Measurements from ENCODE around the gene NMRK1. TPM values are rescaled to one million over a fixed set of nuclear protein-coding genes. Genes with fewer than 3 reads are reported as not detected.

Gene NMRK1
- polyA plus RNA-seq = 24.6 and 41.4 TPM in 2 replicates

GRCh38 chr9:75087824-75088645, at the start of gene NMRK1, which contains the start of gene OSTF1:
Gene NMRK1 (minus strand): TSS chr9:75088155. CDS start chr9:75083115, 5,040 bp downstream.
Gene OSTF1 (plus strand): TSS chr9:75088514. CDS start chr9:75088693, 179 bp downstream.

Other genes with a start within 250 kb of the NMRK1 start
- gene TRPM6, start 200.2 kb downstream of the NMRK1 start, polyA plus RNA-seq = not detected in 2 replicates
- gene C9orf40, start 135.2 kb downstream of the NMRK1 start, polyA plus RNA-seq = 6.5 and 11.2 TPM in 2 replicates
- 12.2 and 15.4 TPM in 2 replicates for gene CARNMT1, start 59.9 kb downstream of the NMRK1 start, polyA plus RNA-seq
- gene OSTF1, start 359 bp upstream of the NMRK1 start, polyA plus RNA-seq = 26.5 and 48.7 TPM in 2 replicates

Data from Purkinje cell (primary cell).